Body of pancreas (tissue), 4 donors: ENCODE data around the gene DISP2. TPM values are rescaled to one million over a fixed set of nuclear protein-coding genes. Genes with fewer than 3 reads are reported as not detected.

ENCODE experiments used
- ATAC-seq: fragments of 150-250 bp; one replicate; pipeline ENCODE4 v1.9.1; 2016
- DNase-seq, 4 donors: peaks; one replicate each; pipeline ENCODE4 v3.0.0-alpha.2; 2019
- H3K27ac ChIP-seq, 4 donors: fragments of 200-600 bp; sonication (generic); 1 replicate in 3 of 4; 2 replicates in 1 of 4; pipeline versions ENCODE4 v1.5.1 to v1.6.1; 2016 to 2019; ENCODE audit warnings: mild to moderate bottlenecking in 1 of 4, mixed read lengths in 1 of 4, moderate library complexity in 1 of 4
- H3K27me3 ChIP-seq, 2 donors: fragments of 200-600 bp; sonication (generic); one replicate each; pipeline ENCODE4 v1.6.0; 2016; ENCODE audit warnings: mild to moderate bottlenecking in 1 of 2
- H3K36me3 ChIP-seq, 2 donors: fragments of 200-600 bp; sonication (generic); replicated peaks in 1 of 2; 2 replicates each; pipeline ENCODE4 v1.5.1; 2016; ENCODE audit warnings: low read depth in 2 of 2; ENCODE audit not compliant: insufficient read depth in 1 of 2
- H3K4me1 ChIP-seq: fragments of 200-600 bp; sonication (generic); one replicate; pipeline ENCODE4 v1.6.0; 2016
- H3K4me3 ChIP-seq, 2 donors: fragments of 200-600 bp; sonication (generic); 1 replicate in 1 of 2; 2 replicates in 1 of 2; pipeline ENCODE4 v1.5.1; 2016 to 2019
- H3K9me3 ChIP-seq, 3 donors: fragments of 200-600 bp; sonication (generic); 1 replicate in 2 of 3; 2 replicates in 1 of 3; pipeline ENCODE4 v1.5.1; 2016
- POLR2A ChIP-seq, 3 donors: fragments of 450-650 bp; IDR thresholded peaks; one replicate each; pipeline ENCODE4 v1.6.1; 2016; ENCODE audit warnings: antibody characterized with exemption in 3 of 3, mild to moderate bottlenecking in 2 of 3
- WGBS, 2 donors: methylation state at CpG; one replicate each; pipeline ENCODE4 v1.1.5; 2017; 5-methylcytosine and 5-hydroxymethylcytosine counted together
- intact Hi-C: fragments of 100-400 bp; cut with DNase I; formaldehyde crosslinking; loops from one replicate; pipeline ENCODE4 v1.15.1; 2023
- total RNA-seq, 2 donors: library from RNA; depleted of rRNA; stranded (reverse); fragments of >200 nt; gene quantifications; one replicate each; pipeline ENCODE4 v1.1.0, GENCODE V29; 2016
- TF ChIP-seq, protein P1 (sequence below), 7 experiments: fragments of 450-650 bp in 4 of 7; fragments of 200-600 bp in 3 of 7; sonication (generic) in 3 of 7; IDR thresholded peaks; one replicate each; pipeline ENCODE4 v1.5.1; 2016 to 2019; ENCODE audit warnings: antibody characterized with exemption in 7 of 7

DISP2 gene, protein sequence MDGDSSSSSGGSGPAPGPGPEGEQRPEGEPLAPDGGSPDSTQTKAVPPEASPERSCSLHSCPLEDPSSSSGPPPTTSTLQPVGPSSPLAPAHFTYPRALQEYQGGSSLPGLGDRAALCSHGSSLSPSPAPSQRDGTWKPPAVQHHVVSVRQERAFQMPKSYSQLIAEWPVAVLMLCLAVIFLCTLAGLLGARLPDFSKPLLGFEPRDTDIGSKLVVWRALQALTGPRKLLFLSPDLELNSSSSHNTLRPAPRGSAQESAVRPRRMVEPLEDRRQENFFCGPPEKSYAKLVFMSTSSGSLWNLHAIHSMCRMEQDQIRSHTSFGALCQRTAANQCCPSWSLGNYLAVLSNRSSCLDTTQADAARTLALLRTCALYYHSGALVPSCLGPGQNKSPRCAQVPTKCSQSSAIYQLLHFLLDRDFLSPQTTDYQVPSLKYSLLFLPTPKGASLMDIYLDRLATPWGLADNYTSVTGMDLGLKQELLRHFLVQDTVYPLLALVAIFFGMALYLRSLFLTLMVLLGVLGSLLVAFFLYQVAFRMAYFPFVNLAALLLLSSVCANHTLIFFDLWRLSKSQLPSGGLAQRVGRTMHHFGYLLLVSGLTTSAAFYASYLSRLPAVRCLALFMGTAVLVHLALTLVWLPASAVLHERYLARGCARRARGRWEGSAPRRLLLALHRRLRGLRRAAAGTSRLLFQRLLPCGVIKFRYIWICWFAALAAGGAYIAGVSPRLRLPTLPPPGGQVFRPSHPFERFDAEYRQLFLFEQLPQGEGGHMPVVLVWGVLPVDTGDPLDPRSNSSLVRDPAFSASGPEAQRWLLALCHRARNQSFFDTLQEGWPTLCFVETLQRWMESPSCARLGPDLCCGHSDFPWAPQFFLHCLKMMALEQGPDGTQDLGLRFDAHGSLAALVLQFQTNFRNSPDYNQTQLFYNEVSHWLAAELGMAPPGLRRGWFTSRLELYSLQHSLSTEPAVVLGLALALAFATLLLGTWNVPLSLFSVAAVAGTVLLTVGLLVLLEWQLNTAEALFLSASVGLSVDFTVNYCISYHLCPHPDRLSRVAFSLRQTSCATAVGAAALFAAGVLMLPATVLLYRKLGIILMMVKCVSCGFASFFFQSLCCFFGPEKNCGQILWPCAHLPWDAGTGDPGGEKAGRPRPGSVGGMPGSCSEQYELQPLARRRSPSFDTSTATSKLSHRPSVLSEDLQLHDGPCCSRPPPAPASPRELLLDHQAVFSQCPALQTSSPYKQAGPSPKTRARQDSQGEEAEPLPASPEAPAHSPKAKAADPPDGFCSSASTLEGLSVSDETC (N-terminal part only)
- total RNA-seq = under 1 TPM; under 0.01 to 0.52 TPM

DNA sequence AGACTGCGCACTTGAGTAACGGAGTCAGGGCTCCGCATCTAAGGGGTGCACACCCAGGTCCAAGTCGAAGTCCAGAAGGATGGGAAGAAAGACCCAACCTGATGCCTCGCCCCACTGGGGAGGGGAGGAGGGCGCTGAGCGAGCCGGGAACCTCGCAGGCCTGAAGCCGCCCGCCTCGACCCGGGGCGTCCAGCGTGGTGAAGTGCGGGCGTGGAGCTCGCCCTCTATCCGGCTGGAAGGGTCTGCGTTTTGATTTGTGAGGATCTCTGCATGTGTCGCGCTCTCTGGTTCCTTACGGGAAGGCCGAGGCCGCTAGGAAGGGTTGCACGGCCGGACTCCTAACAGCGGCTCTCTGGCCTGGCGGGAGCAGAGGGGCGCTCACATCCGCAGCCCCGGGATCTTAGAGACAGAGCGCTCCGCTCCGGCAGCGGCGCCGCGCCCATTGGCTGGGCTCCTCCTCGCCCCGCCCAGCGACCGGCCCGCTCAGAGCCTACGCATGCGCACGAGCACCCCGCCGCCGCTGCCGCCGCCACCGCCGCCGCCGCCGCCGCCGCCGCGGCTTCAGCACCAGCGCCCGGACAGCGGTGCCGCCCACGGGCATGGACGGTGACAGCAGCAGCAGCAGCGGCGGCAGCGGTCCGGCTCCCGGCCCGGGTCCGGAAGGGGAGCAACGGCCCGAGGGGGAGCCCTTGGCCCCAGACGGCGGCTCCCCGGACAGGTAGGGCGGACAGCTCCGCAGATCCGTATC, at the start of gene DISP2:
Gene DISP2 (plus strand): TSS at position 497 of the 748 bp plus-strand sequence. CDS start 103 bp downstream, at position 600.
- intact Hi-C loops = no loop called here
- 2 to 42% methylated on average over 5 to 64 of the region's 82 CpGs for WGBS, 2 donors
- Histone ChIP-seq H3K4me1 (peaks cover 14% of the 10 kb centered on the region), H3K27me3 (no peaks in the 10 kb centered on the region), H3K27ac (no peak within 1 kb of the TSS), H3K9me3 (no peaks in the 10 kb centered on the region), H3K4me3 (no peak within 1 kb of the TSS), H3K36me3 (no peaks in the 10 kb centered on the region)
- DNase-seq (peak; percentile 87 to 90 (median 90)), ATAC-seq (peak; percentile 97)
- TF ChIP-seq POLR2A (IDR thresholded peaks at IDR 0.05) = peak in 1 of 3 donors; percentile 13
- TF ChIP-seq, protein P1, sequence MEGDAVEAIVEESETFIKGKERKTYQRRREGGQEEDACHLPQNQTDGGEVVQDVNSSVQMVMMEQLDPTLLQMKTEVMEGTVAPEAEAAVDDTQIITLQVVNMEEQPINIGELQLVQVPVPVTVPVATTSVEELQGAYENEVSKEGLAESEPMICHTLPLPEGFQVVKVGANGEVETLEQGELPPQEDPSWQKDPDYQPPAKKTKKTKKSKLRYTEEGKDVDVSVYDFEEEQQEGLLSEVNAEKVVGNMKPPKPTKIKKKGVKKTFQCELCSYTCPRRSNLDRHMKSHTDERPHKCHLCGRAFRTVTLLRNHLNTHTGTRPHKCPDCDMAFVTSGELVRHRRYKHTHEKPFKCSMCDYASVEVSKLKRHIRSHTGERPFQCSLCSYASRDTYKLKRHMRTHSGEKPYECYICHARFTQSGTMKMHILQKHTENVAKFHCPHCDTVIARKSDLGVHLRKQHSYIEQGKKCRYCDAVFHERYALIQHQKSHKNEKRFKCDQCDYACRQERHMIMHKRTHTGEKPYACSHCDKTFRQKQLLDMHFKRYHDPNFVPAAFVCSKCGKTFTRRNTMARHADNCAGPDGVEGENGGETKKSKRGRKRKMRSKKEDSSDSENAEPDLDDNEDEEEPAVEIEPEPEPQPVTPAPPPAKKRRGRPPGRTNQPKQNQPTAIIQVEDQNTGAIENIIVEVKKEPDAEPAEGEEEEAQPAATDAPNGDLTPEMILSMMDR (IDR thresholded peaks at IDR 0.05) = no peak

DNA sequence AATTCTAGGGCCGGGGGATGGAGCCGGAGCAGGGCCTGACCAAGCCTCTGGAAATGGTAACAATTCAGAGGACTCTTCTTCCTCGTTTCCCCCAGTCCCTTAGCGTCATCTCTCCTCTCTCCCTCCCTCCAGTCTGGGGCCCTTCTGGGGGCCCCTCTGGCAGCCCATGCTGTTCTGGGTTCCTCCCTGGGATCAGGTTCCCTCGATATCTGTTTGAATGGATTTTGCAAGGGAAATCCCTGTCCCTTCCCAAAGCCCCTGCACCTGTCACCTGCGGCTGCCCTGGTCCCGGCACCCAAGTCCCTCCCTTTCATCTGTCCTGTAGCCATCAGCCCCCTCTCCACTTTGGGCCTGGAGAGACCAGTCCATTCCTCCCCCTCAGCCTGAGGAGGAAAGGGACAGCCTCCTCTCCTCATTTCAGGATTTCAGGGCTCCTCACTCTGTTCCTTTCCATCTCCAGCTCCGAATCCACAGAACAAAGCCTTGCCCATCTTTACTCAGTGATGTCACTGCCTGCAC, 48.6 kb upstream of the DISP2 start:
- H3K27me3 ChIP-seq = no peaks in the 10 kb centered on the region
- intact Hi-C loops = no loop called here
- DNase-seq = no peak
- no peaks in the 10 kb centered on the region for H3K9me3 ChIP-seq
- TF ChIP-seq, protein P1 (IDR thresholded peaks at IDR 0.05) = no peak
- no peak for TF ChIP-seq POLR2A (IDR thresholded peaks at IDR 0.05)
- no peak overlapping the region for H3K27ac ChIP-seq
- H3K36me3 ChIP-seq = no peaks in the 10 kb centered on the region
- ATAC-seq = no peak
- 78 to 90% methylated on average over 8 of the region's 8 CpGs for WGBS, 2 donors
- peaks cover 22% of the 10 kb centered on the region for H3K4me1 ChIP-seq
- H3K4me3 ChIP-seq = no peak overlapping the region

DNA sequence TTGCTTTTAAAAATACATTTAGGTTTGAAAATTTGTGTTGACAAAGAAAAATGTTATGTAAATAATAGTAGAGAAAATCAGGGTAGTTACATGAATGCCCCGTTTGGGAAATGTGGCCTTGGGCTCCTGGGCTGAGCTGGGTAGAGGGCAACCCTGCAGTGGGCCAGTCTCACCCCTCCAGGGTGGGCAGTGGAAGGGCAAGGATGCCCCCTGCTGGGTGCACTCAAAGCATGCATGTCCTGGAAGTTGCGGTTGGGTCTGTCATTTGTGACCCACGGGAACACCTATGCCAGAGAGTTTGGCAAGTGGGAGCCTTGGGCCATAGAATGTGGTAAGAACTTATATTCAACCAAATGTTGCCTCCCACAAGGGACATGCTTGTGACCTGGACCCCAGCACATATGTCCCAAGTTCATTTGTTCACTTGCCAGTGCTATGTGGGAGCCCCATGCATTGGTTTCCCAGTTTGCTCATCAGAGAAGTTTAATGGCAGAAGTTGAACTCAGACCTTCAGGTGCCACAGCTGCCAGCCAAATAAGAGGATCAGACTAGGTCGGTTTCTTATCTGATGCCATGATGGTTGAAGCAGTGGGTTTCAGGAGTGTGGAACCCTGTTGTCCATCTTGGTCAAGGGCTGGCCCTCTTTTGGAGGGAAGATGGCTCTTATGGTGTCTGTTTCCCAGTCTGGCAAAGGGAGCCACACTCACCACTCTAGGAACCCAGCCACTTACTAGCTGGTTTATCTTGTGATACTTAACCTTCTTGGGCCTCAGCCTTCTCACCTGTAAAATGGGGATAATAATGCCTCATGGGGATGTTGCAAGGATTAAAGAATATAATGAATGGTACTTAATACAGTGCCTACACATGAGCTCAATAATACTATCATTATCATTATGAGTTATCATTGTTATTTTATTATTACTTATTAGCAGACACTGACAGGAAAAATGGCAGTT, 47.7 kb upstream of the DISP2 start:
- Histone ChIP-seq H3K36me3 (no peaks in the 10 kb centered on the region), H3K4me3 (no peak overlapping the region), H3K4me1 (peaks cover 23% of the 10 kb centered on the region), H3K9me3 (no peaks in the 10 kb centered on the region), H3K27ac (no peak overlapping the region), H3K27me3 (no peaks in the 10 kb centered on the region)
- DNase-seq (peak; percentile 45 to 68 (median 55)), ATAC-seq (peak; percentile 43)
- intact Hi-C loops = no loop called here
- 21 to 34% methylated on average over 3 to 4 of the region's 4 CpGs for WGBS, 2 donors
- TF ChIP-seq, protein P1 (IDR thresholded peaks at IDR 0.05) = peak; percentile 23 to 80 (median 50)
- no peak for TF ChIP-seq POLR2A (IDR thresholded peaks at IDR 0.05)
